Breast epithelium (tissue), 3 donors: Measurements from ENCODE around the gene ZNRF3.

Experiments used
- POLR2A ChIP-seq: fragments of 450-650 bp; IDR thresholded peaks from one replicate; pipeline ENCODE4 v1.6.1; 2016; ENCODE audit warnings: antibody characterized with exemption, mild to moderate bottlenecking, moderate library complexity
- POLR2AphosphoS5 ChIP-seq, 3 donors: sonication (generic); formaldehyde crosslinking; IDR thresholded peaks; one replicate each; pipeline ENCODE4 v1.6.1; 2017; ENCODE audit warnings: antibody characterized with exemption in 3 of 3
- TF ChIP-seq, protein P1 (sequence below), 3 donors: fragments of 450-650 bp; IDR thresholded peaks; one replicate each; pipeline ENCODE4 v1.5.1; 2016 to 2017; ENCODE audit warnings: antibody characterized with exemption in 3 of 3, mild to moderate bottlenecking in 3 of 3, moderate library complexity in 3 of 3

DNA sequence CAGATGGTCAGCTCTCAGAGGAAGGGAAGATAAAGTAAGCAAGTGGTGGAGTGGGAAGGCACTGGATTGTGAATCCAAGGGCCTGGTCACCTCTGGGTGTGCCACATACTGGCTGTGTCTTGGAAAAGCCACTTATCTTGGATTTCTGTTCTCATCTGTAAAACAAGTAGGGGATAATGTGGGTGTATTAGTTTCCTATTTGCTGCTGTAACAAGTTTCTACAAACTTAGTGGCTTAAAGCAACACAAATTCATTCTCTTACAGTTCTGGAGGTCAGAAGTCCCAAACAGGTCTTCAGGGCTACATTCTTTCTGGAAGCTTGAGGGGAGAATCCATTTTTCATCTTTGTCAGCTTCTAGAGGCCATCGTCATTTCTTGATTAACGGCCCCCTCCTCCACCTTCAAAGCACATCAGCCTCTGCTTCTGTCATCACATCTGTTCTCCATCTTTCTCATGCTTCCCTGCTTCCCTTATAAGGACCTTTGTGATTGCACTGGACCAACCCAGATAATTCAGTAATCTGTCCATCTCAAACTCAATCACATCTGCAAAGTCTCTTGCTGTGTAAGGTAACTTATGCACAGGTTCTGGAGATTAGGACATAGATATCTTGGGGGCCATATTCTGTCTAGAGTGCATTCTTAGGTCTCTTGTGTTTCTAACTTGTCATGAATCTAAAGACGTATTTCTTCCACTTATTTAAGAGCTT is 102.4 kb downstream of the ZNRF3 start:
- TF ChIP-seq POLR2A (no peak), POLR2AphosphoS5 (IDR thresholded peaks at IDR 0.05) (no peak)
- TF ChIP-seq, protein P1, sequence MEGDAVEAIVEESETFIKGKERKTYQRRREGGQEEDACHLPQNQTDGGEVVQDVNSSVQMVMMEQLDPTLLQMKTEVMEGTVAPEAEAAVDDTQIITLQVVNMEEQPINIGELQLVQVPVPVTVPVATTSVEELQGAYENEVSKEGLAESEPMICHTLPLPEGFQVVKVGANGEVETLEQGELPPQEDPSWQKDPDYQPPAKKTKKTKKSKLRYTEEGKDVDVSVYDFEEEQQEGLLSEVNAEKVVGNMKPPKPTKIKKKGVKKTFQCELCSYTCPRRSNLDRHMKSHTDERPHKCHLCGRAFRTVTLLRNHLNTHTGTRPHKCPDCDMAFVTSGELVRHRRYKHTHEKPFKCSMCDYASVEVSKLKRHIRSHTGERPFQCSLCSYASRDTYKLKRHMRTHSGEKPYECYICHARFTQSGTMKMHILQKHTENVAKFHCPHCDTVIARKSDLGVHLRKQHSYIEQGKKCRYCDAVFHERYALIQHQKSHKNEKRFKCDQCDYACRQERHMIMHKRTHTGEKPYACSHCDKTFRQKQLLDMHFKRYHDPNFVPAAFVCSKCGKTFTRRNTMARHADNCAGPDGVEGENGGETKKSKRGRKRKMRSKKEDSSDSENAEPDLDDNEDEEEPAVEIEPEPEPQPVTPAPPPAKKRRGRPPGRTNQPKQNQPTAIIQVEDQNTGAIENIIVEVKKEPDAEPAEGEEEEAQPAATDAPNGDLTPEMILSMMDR (IDR thresholded peaks at IDR 0.05) = no peak
